NCI-H146 treated with DMSO at 0.1 percent for 48 hours (cell line): ENCODE measurements around the gene CPNE7.

Source experiments
- DNase-seq: peaks from one replicate; lab custom pipeline; 2025; ENCODE audit not compliant: unreplicated experiment; lab: John Stamatoyannopoulos, UW

CPNE7 gene

DNA sequence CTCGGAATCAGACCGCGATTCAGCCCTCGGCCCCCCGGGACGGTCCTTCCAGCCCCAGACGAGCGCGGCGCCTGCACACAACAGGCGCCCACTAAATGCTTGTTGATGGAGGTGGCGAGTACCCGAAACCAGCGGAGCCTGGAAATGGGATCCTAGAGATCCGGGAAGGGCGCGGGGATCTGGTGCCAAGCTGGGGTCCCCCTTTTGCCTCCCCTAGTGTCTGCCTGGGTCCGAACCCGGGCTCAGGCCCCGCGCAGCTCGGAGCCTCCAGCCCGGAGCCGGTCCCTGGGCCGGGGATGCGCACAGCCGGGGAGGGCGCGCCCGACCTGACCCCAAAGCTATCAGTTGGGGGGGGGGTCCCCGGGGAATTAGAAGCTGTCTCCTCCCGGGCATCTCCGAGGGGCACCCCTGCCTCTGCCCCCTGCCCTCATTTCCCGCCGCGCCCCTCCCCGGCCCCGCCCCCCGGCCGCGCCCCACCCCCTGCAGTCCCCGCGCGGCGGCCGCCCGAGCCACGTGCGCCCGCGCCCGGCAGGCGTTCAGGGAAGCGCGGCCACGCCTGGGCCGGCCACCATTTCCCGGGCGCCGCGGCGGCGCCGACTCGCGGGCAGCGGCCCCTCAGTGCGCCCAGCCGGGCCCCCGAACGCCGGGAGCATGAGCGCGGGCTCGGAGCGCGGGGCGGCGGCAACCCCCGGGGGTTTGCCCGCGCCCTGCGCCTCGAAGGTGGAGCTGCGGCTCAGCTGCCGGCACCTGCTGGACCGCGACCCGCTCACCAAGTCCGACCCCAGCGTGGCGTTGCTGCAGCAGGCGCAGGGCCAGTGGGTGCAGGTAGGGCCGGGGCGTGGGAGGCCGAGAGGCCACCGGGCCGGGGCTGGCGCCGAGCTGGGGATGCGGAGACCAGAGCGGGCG, at the start of gene CPNE7:
Gene CPNE7 (plus strand): TSS at position 512 of the 906 bp plus-strand sequence. CDS start 140 bp downstream, at position 652.
- no peak for DNase-seq

DNA sequence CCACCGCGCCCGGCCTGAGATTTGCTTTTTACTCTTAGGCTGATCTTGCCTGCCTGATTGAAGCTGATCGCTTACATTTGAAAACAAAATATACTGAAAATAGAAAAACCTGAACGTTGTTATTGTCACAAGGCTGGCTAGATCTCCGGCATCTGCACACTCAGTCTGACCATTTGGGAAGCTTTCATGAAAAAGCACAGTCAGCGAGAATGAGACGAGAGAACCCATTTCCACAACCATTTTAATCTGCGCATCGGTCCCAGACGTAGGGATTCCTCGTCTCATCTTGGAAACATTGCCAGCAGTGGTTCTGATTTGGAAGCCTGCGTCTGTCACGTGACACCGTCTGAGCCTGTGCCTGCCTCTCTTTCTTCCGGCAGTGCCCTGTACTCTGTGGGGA, 46.5 kb upstream of the CPNE7 start:
- no peak for DNase-seq

DNA sequence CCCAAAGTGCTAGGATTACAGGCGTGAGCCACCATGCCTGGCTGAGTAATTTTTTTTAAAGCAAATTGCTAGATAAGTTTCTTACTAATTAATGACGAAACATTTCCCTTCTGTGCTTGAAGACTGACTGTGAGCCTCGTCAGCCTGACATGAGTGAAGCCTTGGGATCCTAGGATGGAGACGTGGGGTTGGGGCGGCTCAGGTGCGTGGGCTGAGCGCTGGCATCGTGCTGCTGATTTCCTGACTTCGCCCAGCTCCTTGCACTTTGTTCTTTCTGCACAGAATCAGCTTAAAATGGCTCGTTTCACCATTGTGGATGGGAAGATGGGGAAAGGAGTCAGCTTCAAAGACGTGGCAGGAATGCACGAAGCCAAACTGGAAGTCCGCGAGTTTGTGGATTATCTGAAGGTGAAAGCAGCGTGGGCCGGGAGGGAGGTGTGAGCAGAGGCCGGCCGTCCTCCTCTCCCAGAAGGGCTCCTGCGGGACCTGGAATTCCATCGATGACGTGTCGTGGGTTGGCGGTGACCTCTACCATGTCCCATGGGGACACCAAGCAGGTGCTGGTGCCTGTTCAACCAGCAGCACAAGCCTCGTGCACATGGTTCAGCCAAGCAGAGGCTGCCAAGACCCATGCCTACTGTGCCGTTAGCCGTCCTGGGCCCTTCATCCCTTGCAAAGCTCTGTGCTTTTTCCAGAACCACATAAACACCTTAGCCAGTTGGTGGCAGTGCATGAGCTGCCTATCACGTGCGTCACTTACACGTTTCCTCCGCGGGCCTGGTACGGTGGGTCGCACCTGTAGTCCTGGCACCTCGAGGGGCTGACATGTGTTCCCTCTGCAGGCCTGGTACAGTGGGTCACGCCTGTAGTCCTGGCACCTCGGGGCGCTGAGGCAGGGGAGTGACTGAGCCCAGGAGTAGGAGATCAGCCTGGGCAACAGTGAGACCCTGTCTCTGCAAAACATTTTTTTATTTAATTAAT, 44.9 kb upstream of the CPNE7 start:
- no peak for DNase-seq

DNA sequence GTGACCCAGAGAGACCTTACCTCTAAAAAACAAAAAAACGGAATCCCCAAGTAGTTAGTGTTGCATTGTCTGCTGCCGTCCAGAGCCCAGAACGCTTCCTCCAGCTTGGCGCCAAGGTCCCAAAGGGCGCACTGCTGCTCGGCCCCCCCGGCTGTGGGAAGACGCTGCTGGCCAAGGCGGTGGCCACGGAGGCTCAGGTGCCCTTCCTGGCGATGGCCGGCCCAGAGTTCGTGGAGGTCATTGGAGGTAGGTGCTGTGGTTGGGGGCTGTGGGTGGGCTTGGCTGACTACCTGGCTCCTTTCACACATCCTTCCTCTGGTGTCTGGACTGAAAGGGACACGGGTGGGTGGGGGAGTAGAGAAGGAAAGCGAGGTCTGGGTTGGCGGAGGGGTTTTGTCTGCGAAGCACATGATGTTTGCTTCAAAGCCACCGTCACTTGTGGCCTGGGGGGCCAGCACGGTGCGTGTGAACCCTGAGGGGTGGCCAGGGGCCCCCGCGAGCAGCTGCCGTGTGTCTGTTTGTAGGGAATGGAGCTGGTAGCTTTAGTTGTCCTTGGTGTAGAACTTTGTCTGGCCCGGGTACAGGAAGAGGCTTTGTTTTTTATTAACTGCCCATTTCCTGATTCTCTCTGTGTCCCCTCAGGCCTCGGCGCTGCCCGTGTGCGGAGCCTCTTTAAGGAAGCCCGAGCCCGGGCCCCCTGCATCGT, 43.6 kb upstream of the CPNE7 start:
- no peak for DNase-seq

DNA sequence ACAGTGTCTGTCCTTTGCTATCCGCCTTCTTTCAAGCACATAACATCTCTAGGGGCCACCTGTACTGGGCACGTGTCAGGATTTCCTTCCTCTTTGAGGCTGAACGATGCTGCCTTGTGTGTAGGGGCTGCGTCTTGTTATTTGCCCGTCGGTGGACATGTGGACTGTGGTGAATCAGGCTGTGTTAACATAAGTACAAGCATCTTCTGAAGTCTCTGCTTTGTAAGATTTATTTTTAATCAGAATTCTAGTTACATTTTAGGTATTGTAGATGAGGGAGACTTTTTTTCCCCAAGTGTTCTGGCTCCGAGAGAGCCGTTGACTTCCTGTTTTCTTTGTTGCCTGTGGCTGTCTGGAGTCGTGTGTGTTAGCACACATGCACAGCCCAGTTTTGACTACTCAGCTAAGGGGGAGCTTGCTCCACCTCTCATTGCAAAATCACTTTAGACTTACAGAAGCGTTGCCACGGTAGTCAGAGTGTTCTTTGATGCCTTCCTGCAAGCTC, 41.3 kb upstream of the CPNE7 start:
- DNase-seq: no peak

DNA sequence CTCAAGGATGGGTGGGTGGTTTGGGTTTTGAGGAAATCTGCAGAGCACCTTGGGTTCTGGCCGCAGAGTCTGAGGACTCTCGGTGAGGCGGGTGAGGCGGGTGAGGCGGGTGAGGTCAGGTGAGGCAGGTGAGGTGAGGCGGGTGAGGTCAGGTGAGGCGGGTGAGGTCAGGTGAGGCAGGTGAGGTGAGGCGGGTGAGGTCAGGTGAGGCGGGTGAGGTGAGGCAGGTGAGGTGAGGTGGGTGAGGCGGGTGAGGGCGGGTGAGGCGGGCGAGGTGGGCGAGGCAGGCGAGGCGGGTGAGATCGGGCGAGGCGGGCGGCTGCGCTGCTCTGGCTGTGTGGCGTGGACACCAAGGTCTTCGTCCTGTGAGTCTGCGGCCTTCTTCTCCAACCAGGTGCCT, 39.2 kb upstream of the CPNE7 start:
- DNase-seq: no peak

DNA sequence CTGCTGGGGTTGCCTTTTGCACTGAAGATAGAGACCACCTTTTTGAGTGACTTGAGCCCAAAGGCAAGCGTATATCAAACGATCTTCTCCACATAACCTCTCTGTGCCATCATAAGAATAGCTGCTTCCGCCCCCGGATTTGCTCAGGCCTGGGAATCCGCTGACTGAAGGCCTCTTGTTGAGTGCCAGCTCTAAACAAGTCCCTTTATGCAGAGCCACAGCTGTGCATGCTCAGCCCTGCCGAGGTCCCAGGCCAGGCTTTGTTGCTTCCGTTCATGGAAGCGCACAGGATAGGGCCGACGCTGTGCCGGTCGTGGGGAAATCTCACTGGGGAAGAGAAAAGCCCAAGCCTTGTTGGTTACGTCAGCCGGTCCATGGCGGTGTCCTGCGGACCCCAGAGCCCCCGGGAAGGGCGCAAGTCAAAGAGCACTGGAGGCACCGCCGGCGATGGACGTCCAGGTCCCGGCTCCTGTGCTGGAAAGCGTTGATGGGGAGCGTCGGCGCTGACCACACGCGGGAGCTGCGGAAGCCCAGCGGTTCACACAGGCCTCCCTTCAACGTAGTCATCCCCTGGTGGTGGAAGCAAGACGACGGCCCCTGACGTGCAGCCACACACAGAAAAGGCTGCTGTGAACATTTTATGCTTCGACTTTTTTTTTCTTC, 38.5 kb upstream of the CPNE7 start:
- no peak for DNase-seq

DNA sequence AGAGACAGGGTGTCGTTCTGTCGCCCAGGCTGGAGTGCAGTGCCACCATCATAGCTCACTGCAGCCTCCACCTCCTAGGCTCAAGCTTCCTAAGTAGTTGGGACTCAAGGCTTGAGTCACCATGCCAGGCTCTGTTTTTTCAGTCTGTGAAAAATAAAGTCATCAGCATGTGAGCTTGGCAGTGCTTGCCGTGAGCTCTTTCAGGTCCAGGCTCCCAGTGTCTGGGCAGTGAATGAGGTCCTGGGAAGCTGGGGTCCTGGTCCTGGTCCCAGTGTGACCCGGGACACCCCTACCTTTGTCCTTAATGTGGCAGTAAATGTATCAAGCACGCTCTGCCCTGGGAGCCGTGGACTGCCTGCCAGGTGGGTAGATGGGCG, 38.0 kb upstream of the CPNE7 start:
- no peak for DNase-seq

DNA sequence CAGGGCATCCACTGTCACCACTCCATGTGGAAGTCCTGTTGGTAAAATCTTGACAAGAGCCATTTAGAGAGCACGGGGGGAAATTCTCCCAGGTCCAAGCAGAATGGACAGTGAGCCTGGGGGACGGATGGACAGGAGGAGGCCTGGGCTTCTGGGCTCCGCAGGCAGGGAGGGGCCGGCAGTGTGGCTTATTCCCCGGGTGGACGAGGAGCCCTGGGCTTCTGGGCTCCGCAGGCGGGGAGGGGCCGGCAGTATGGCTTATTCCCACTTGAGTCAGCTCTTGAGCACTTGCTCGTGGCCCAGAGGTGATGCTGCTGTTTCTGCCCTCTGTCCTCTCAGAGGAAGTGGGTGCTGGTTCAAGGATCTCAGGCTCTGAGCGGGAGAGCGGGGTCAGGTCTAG, 37.3 kb upstream of the CPNE7 start:
- no peak for DNase-seq

DNA sequence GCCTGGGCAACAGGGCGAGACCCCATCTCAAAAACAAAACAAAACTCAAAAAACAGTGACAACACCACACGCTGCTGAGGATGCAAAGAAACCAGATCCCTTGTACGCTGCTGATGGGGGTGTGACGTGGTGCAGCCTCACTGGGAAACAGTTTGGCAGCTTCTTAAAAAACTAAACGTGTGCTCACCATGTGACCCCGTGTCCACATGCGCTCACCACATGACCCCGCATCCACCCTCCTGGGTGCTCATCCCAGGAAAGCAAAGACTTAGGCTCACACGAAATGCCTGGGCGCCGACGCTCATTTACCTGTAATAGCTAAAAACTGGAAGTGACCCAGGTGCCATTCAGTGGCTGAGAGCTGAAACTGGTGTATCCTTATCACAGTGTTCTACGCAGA, 35.0 kb upstream of the CPNE7 start:
- DNase-seq: no peak

DNA sequence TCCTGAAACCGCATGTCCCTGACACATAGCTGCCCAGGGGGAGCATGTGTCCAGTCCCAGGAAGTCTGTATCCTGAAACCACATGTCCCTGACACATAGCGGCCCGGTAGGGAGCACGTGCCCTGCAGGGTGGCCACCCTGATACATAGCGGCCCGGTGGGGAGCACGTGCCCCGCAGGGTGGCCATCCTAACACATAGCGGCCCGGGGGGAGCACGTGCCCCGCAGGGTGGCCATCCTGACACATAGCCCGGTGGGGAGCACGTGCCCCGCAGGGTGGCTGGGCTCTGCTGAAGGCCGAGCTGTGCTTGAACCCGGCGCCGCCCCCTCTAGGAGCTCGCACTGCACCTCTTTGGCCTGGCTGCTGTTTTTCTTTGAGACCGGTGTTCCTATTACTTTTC, 33.8 kb upstream of the CPNE7 start:
- DNase-seq: no peak

DNA sequence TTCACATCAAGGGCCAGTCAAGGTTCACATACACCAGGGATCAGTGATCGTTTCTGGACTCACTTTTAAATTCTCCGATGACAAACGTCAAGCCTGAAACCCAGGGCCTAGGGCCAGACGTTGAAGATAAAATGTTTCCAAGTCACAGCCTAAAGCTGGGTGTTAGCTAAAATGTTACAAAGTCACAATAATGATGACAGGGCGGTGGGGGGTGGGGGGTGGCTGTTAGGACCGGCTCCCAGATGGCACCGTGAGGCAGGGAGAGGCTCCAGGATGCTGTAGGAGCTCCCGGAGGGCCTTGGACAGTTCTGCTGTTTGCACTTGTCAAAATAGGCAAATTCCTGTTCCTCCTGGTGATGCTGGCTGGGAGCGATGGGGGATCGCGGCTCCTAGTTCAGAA, 31.4 kb upstream of the CPNE7 start:
- no peak for DNase-seq

DNA sequence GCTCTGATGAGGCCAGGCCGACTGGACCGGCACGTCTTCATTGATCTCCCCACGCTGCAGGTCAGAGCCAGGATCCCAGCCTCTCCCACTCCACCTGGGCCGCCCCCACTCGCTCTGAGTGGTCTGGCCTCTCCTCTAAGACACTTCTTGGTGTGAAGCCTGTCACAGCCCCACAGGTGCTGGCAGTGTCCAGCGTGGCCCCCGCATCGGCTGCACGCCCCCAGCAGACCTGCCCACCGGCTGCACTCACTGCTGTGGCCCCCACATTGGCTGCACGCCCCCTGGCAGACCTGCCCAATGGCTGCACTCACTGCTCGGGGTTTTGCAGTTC, 30.9 kb upstream of the CPNE7 start:
- DNase-seq: no peak

DNA sequence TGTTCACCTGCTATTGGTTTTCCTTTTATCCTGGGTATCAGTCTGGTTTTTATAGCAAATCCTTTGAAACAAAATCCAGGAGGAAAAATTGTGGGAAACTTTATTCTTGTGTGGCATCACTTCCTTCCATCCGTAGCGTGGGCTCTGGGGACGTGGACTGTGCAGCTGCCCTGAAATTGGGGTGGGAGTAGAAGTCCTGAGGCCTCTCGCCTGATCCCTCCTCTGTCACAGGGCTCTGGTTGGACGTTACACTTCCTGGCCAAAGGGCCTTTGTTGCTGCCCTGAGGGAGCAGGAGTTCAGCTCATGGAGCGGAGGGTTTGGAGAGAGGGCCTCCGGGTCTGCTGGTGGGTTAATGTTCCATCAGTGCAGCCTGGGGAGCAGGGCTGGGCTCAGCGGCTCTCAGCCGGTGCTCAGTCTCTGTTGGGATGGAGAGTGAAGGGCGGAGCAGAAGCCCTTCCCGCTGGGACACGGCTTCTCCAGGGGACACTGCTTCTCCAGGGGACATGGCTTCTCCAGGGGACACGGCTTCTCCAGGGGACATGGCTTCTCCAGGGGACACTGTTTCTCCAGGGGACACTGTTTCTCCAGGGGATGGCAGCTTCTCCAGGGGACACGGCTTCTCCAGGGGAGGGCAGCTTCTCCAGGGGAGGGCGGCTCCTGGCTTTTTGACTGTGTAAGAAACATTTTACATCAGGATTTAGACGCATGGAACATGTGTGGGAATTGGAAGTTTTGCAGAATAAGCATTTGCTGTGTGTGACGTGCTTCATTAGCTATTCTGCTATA, 30.3 kb upstream of the CPNE7 start:
- DNase-seq: no peak

DNA sequence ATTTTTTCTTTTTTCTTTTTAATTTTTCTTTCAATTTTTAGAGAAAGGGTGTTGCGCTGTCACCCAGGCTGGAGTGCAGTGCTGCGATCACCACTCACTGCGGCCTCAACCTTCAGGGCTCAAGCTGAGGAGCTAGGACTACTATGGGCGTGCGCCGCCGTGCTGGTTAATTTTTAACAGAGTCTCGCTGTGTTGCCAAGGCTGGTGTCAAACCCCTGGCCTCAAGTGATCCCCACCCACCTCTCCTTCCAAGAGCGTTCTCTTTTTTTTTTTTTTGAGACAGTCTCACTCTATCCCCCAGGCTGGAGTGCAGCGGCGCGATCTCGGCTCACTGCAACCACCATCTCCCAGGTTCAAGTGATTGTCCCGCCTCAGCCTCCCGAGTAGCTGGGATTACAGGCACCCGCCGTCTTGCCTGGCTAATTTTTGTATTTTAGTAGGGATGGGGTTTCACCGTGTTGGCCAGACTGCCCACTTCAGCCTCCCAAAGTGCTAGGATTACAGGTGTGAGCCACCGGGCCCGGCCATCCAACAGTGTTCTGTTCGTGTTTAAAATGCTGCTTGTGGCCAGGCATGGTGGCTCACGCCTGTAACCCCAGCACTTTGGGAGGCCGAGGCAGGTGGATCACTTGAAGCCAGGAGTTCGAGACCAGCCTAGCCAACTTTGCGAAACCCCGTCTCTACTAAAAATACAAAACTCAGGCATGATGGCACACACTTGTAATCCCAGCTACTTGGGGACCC, 29.6 kb upstream of the CPNE7 start:
- DNase-seq: no peak

DNA sequence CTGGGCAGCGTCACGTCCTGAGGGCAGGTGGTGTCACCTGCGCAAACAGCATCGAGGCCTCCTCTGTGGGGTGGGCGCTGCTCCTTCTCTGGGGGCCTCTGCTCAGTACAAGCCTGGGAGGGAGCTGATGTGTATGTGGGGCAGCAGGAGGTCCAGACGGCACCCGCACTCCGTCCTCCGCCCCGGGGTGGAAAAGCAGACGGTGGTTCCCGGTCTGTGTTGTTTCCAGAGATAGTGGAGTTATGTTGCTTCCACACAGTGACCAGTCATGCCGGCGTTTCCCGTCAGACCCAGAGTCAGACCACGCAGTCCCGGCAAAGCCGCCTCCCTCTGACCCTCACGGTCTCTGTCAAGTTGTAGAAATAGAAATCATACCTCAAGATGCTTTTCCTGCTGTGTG, 28.8 kb upstream of the CPNE7 start:
- no peak for DNase-seq

DNA sequence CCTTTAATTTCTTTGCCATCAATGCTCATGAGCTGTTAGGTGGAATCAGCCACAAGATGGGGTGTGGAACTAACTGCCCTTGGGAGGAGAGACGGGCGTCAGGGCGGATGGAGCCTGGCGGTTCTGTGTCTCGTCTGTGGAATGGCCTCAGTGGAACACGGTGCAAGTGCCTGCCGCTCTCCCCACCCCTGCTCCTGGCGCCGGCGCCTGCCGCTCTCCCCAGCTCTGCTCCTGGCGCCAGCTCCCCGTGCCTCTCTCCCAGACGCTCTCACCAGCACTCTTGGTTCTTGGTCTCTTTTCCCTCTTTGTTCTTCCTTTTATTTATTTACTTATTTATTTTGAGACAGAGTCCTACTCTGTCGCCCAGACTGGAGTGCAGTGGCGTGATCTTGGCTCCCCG, 28.3 kb upstream of the CPNE7 start:
- no peak for DNase-seq

DNA sequence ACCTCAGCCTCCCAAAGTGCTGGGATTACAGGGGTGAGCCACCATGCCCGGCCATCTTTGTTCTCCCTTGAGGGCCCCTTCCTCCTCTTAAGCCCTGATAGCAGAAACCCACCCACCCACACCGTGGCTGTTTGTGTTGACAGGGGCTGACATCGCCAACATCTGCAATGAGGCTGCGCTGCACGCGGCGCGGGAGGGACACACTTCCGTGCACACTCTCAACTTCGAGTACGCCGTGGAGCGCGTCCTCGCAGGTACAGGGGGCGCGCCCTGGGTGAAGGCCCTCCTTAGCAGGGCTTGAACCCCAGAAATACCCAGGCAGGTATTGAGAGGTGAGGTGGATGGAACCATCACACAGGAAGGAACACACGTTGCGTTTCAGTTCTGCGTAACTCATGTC, 27.7 kb upstream of the CPNE7 start:
- DNase-seq: no peak

DNA sequence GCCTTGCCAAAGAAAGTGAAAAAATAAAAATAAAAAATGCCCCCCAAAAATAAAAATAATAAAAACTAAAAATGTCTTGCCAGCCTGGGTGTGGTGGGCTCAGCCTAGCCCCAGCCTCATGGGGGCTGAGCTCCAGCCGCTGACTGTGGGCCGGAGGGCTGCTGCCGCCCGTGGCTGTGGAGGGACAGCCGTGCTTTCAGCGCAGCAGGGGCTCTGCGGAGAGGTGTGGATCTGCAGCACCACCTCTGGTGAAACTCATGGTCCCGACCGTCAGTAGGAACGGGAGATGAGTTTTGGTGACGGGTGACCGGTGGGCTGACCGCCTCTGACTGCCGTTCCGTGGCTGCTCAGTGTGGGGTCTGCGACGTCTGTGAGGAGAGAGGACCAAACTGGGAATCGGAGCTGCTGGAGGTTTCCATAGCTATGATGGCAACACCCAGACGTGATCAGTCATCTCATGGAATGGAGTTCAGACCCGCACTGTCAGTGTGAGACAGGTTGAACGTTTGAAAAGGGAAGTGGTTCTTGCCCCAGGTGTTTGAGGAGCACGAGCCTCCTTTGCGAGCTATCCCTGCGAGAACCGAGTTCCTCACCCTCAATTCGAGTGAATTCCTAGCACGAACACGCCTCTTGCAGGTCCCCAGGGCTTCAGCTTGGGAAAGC, 27.1 kb upstream of the CPNE7 start:
- no peak for DNase-seq
